Testis (tissue), 2 donors: ENCODE measurements around the gene SOCS7.

Experiments used
- CTCF ChIP-seq, 3 experiments: fragments of 450-650 bp in 2 of 3; fragments of 200-600 bp in 1 of 3; sonication (generic) in 1 of 3; IDR thresholded peaks; one replicate each; pipeline ENCODE4 v1.5.1; 2016 to 2019; ENCODE audit warnings: antibody characterized with exemption in 3 of 3, mild to moderate bottlenecking in 2 of 3, moderate library complexity in 1 of 3
- POLR2A ChIP-seq: fragments of 450-650 bp; IDR thresholded peaks from one replicate; pipeline ENCODE4 v1.6.1; 2017; ENCODE audit warnings: antibody characterized with exemption, mild to moderate bottlenecking, moderate library complexity

DNA sequence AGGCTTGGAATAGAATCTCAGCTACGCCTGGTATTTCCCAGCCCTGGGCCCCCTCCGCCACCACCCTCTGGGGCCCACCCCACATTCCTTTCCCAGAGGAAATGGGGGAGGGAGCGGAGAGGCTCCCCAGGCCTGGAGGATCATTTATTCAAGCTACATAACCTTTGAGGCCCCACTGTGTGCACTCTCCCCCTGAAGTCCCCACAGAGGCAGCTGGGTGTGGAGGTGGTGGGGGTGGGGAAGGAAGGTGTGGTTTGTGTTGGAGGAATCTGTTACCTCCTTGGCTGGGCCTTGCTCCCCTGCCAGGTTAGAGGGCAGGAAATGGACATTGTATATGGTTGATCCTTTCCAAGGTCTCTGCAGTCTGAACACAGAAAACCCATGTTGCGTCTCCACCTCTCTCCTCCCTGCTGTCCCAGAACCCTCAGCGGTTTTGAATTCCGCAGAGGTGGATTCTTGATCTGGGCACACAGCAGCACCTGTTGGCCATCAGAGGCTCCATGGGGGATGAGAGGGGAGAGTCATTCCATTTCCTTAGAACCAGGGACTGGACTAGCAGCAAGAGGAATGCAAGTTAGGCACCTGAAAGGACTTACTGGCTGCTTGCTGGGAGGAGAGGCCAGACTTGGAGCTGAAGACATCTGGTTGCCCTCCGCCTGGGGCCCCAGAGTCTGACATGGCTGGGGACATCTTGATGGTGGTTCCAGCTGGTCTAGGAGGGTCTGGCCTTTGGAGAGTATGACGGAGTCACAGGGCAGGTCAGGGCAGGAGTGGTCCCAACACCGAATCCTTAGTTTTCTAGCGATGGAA, 99.6 kb downstream of the SOCS7 start:
- TF ChIP-seq POLR2A, result no peak
- TF ChIP-seq CTCF (IDR thresholded peaks at IDR 0.05), result no peak
